HEK293 (cell line): ENCODE results near the gene PI16.
A peak's percentile ranks its signal among the peaks of the same experiment; 100 is the strongest.

Experiments
- CTCF ChIA-PET: fragments of 350-600 bp; formaldehyde crosslinking; extraction: SDS; loops from one replicate; lab custom pipeline; 2021; ENCODE audit warnings: antibody characterized with exemption; lab: Yijun Ruan, JAX
- POLR2A ChIA-PET: fragments of 300-600 bp; formaldehyde crosslinking; extraction: SDS; loops from one replicate; lab custom pipeline; 2020; ENCODE audit warnings: antibody characterized with exemption, inconsistent platforms; lab: Yijun Ruan, JAX
- H3K27ac ChIP-seq: fragments of 200-500 bp; sonication (Bioruptor generic); 2 replicates; pipeline ENCODE4 v1.5.1; 2014; ENCODE audit warnings: low read depth, low read length, control low read depth, inconsistent platforms; ENCODE audit errors: extremely low read depth
- H3K36me3 ChIP-seq, 2 experiments: fragments of 200-500 bp in 1 of 2; sonication (Bioruptor generic) in 1 of 2; 1 replicate in 1 of 2; 2 replicates in 1 of 2; pipeline ENCODE4 v1.5.1; 2014 to 2017; ENCODE audit warnings: inconsistent platforms in 2 of 2, low read length in 2 of 2; ENCODE audit not compliant: control insufficient read depth in 2 of 2, insufficient read depth in 1 of 2
- H3K4me1 ChIP-seq: fragments of 200-500 bp; sonication (Bioruptor generic); 2 replicates; pipeline ENCODE4 v1.5.1; 2014; ENCODE audit warnings: mild to moderate bottlenecking, low read length, inconsistent platforms; ENCODE audit not compliant: control insufficient read depth, insufficient read depth
- H3K4me3 ChIP-seq: 2 replicates; pipeline ENCODE4 v1.5.1; 2011; ENCODE audit warnings: low read depth, mild to moderate bottlenecking, control low read depth, low read length, moderate library complexity
- H3K9me3 ChIP-seq: fragments of 200-500 bp; sonication (Bioruptor generic); 2 replicates; pipeline ENCODE4 v1.5.1; 2014; ENCODE audit warnings: low read depth, low read length, inconsistent platforms; ENCODE audit not compliant: control insufficient read depth, insufficient read depth
- GLIS1 ChIP-seq: fragments of 450-650 bp; formaldehyde crosslinking; IDR thresholded peaks from 2 replicates; pipeline ENCODE4 v1.5.1; 2016; ENCODE audit warnings: missing biosample characterization, missing genetic modification characterization
- GLIS2 ChIP-seq: fragments of 450-650 bp; formaldehyde crosslinking; IDR thresholded peaks from 2 replicates; pipeline ENCODE4 v1.5.1; 2016; ENCODE audit warnings: missing biosample characterization, missing genetic modification characterization
- HIC1 ChIP-seq: fragments of 450-650 bp; formaldehyde crosslinking; IDR thresholded peaks from 2 replicates; pipeline ENCODE4 v1.5.1; 2016; ENCODE audit warnings: missing biosample characterization, missing genetic modification characterization
- IKZF3 ChIP-seq: fragments of 450-650 bp; IDR thresholded peaks from 2 replicates; pipeline ENCODE4 v1.5.0; 2018; ENCODE audit warnings: missing biosample characterization, mild to moderate bottlenecking, missing genetic modification characterization, moderate library complexity
- MEIS1 ChIP-seq: sonication (generic); formaldehyde crosslinking; IDR thresholded peaks from 2 replicates; pipeline ENCODE4 v1.8.1; 2022; ENCODE audit warnings: missing genetic modification reagents, mild to moderate bottlenecking, borderline replicate concordance
- PRDM1 ChIP-seq: fragments of 450-650 bp; formaldehyde crosslinking; IDR thresholded peaks from 2 replicates; pipeline ENCODE4; 2016; ENCODE audit warnings: missing biosample characterization, missing genetic modification characterization
- SCRT2 ChIP-seq: fragments of 450-650 bp; formaldehyde crosslinking; IDR thresholded peaks from 2 replicates; pipeline ENCODE4 v1.5.1; 2016; ENCODE audit warnings: missing biosample characterization, missing genetic modification characterization
- SP2 ChIP-seq: fragments of 450-650 bp; formaldehyde crosslinking; IDR thresholded peaks from 2 replicates; pipeline ENCODE4 v1.5.1; 2016; ENCODE audit warnings: missing biosample characterization, missing genetic modification characterization
- ZNF114 ChIP-seq: fragments of 450-650 bp; formaldehyde crosslinking; IDR thresholded peaks from 2 replicates; pipeline ENCODE4 v1.5.0; 2017; ENCODE audit warnings: missing biosample characterization, missing genetic modification characterization
- ZNF280D ChIP-seq: fragments of 450-650 bp; formaldehyde crosslinking; IDR thresholded peaks from 2 replicates; pipeline ENCODE4 v1.5.1; 2016; ENCODE audit warnings: missing biosample characterization, missing genetic modification characterization
- ZNF335 ChIP-seq: fragments of 450-650 bp; formaldehyde crosslinking; conservative IDR thresholded peaks from 2 replicates; pipeline ENCODE4 v1.5.1; 2016; ENCODE audit warnings: missing biosample characterization, missing genetic modification characterization
- ZNF404 ChIP-seq: fragments of 450-650 bp; formaldehyde crosslinking; IDR thresholded peaks from 2 replicates; pipeline ENCODE4 v1.5.1; 2017; ENCODE audit warnings: missing biosample characterization, missing genetic modification characterization
- ZNF48 ChIP-seq: fragments of 450-650 bp; formaldehyde crosslinking; IDR thresholded peaks from 2 replicates; pipeline ENCODE4 v1.5.1; 2016; ENCODE audit warnings: missing biosample characterization, missing genetic modification characterization
- ZNF488 ChIP-seq: fragments of 450-650 bp; formaldehyde crosslinking; IDR thresholded peaks from 2 replicates; pipeline ENCODE4 v1.5.1; 2016; ENCODE audit warnings: missing biosample characterization, missing genetic modification characterization
- ZNF518A ChIP-seq: fragments of 450-650 bp; formaldehyde crosslinking; conservative IDR thresholded peaks from 2 replicates; pipeline ENCODE4 v1.5.1; 2016; ENCODE audit warnings: low read depth, missing biosample characterization, missing genetic modification characterization
- ZNF600 ChIP-seq: fragments of 450-650 bp; formaldehyde crosslinking; IDR thresholded peaks from 2 replicates; pipeline ENCODE4 v1.5.1; 2016; ENCODE audit warnings: missing biosample characterization, missing genetic modification characterization
- ZNF645 ChIP-seq: fragments of 450-650 bp; formaldehyde crosslinking; IDR thresholded peaks from 2 replicates; pipeline ENCODE4; 2016; ENCODE audit warnings: missing biosample characterization, missing genetic modification characterization
- ZNF768 ChIP-seq: fragments of 450-650 bp; formaldehyde crosslinking; IDR thresholded peaks from 2 replicates; pipeline ENCODE4 v1.5.1; 2018; ENCODE audit warnings: missing biosample characterization, mild to moderate bottlenecking, missing genetic modification characterization
- ZNF776 ChIP-seq: fragments of 450-650 bp; formaldehyde crosslinking; IDR thresholded peaks from 2 replicates; pipeline ENCODE4 v1.5.0; 2017; ENCODE audit warnings: missing biosample characterization, missing genetic modification characterization, borderline replicate concordance
- ZXDB ChIP-seq: fragments of 450-650 bp; formaldehyde crosslinking; IDR thresholded peaks from 2 replicates; pipeline ENCODE4 v1.5.1; 2016; ENCODE audit warnings: missing biosample characterization, missing genetic modification characterization

PI16 gene

GRCh38 chr6:36980129-36980528 lies 25.6 kb downstream of the PI16 start:
- POLR2A ChIA-PET = interaction anchor here (0.9 kb wide), 1 partner anchor 95 kb away, joined by 3 read pairs; the partner anchor contains the start of gene C6orf89
- Histone ChIP-seq H3K4me1 (peaks cover 11% of the 10 kb centered on the region), H3K27ac (no peak overlapping the region), H3K36me3 (peaks cover 5 to 71% of the 10 kb centered on the region in 2 experiments)
- CTCF ChIA-PET = interaction anchor here (1.0 to 4.6 kb wide), 4 partner anchors 25 to 230 kb away, joined by 3 to 37 read pairs (median 6); no protein-coding TSS in a partner anchor
- TF ChIP-seq ZNF114 (tag by site-specific recombination) (no peak), HIC1 (tag by site-specific recombination) (no peak), ZNF280D (no peak), ZNF768 (no peak), ZNF776 (no peak), ZNF600 (tag by site-specific recombination) (no peak), ZXDB (tag by site-specific recombination) (no peak), ZNF48 (tag by site-specific recombination) (no peak), ZNF488 (no peak), ZNF404 (tag by site-specific recombination) (no peak), MEIS1 (CRISPR knock-in tag) (no peak), ZNF645 (tag by site-specific recombination) (no peak)
- TF ChIP-seq, all 188 proteins: peak for 0
- Histone ChIP-seq H3K9me3 (no peaks in the 10 kb centered on the region), H3K4me3 (no peak overlapping the region)

- no peak overlapping the region for H3K4me3 ChIP-seq
- no peak for TF ChIP-seq ZNF518A (tag by site-specific recombination)
- no peak for TF ChIP-seq MEIS1 (CRISPR knock-in tag)
- peak; percentile 35; the same call in 1 of the 2 replicates for TF ChIP-seq ZNF335 (tag by site-specific recombination)
- TF ChIP-seq GLIS2 (tag by site-specific recombination) = 0 out of 2 replicates have a peak, but pooled peaks have one; percentile 14
- TF ChIP-seq SCRT2 (tag by site-specific recombination) = peak; percentile 48; the same call in 1 of the 2 replicates
- peak; percentile 24; the same call in 1 of the 2 replicates for TF ChIP-seq PRDM1 (tag by site-specific recombination)
- no peak for TF ChIP-seq IKZF3 (tag by site-specific recombination)
- no peak for TF ChIP-seq SP2 (tag by site-specific recombination)
- peak; percentile 81 for TF ChIP-seq GLIS1 (tag by site-specific recombination)
- CTCF ChIA-PET = interaction anchor here (0.7 to 4.6 kb wide), 7 partner anchors 26 to 365 kb away, joined by 3 to 37 read pairs (median 4); no protein-coding TSS in a partner anchor
- H3K4me1 ChIP-seq = peaks cover 11% of the 10 kb centered on the region
- H3K36me3 ChIP-seq = peaks cover 5 to 62% of the 10 kb centered on the region in 2 experiments
- no peak overlapping the region for H3K27ac ChIP-seq
- POLR2A ChIA-PET = interaction anchor here (1.4 kb wide), 1 partner anchor 106 kb away, joined by 4 read pairs; the partner anchor contains the start of gene PPIL1
- no peaks in the 10 kb centered on the region for H3K9me3 ChIP-seq
Observed at GRCh38 chr6:36980876-36981619, 26.5 kb downstream of the PI16 start.
